GM21381 (cell line): ENCODE measurements around the gene TOPAZ1.
A peak's percentile ranks its signal among the peaks of the same experiment; 100 is the strongest.

Experiments
- ATAC-seq: cut with Tn5 transposase; IDR thresholded peaks from one replicate; pipeline ENCODE4 v1.9.1; 2021; ENCODE audit warnings: mild to moderate bottlenecking, moderate library complexity; ENCODE audit not compliant: unreplicated experiment

Gene TOPAZ1

GRCh38 chr3:44241706-44242105 lies at the start of gene TOPAZ1:
Gene TOPAZ1, plus strand, starts transcription at chr3:44241886. Its CDS starts 168 bp downstream, at chr3:44242054.
- no peak for ATAC-seq

GRCh38 chr3:44198284-44199269 lies 43.1 kb upstream of the TOPAZ1 start:
- ATAC-seq, result peak; percentile 52

- no peak for ATAC-seq
Observed at GRCh38 chr3:44206261-44206660, 35.4 kb upstream of the TOPAZ1 start.

GRCh38 chr3:44206862-44207652 lies 34.6 kb upstream of the TOPAZ1 start:
- ATAC-seq, result no peak

- no peak for ATAC-seq
Observed at GRCh38 chr3:44208086-44208485, 33.6 kb upstream of the TOPAZ1 start.

GRCh38 chr3:44208568-44208967 lies 33.1 kb upstream of the TOPAZ1 start:
- ATAC-seq, result no peak

- ATAC-seq, result no peak
Observed at GRCh38 chr3:44210967-44211366, 30.7 kb upstream of the TOPAZ1 start.

- ATAC-seq, result no peak
Observed at GRCh38 chr3:44222337-44222736, 19.3 kb upstream of the TOPAZ1 start.

- ATAC-seq, result no peak
Observed at GRCh38 chr3:44223299-44223698, 18.4 kb upstream of the TOPAZ1 start.

GRCh38 chr3:44224131-44224530 lies 17.6 kb upstream of the TOPAZ1 start:
- no peak for ATAC-seq

- ATAC-seq, result no peak
Observed at GRCh38 chr3:44226573-44226972, 15.1 kb upstream of the TOPAZ1 start.

GRCh38 chr3:44227632-44228031 lies 14.1 kb upstream of the TOPAZ1 start:
- ATAC-seq, result no peak

GRCh38 chr3:44228900-44229299 lies 12.8 kb upstream of the TOPAZ1 start:
- no peak for ATAC-seq

- no peak for ATAC-seq
Observed at GRCh38 chr3:44232407-44232806, 9.3 kb upstream of the TOPAZ1 start.

GRCh38 chr3:44234648-44235268 lies 6.9 kb upstream of the TOPAZ1 start:
- ATAC-seq, result no peak

GRCh38 chr3:44235604-44236484 lies 5.8 kb upstream of the TOPAZ1 start:
- no peak for ATAC-seq

GRCh38 chr3:44236485-44236908 lies 5.2 kb upstream of the TOPAZ1 start:
- ATAC-seq, result no peak

GRCh38 chr3:44237161-44237560 lies 4.5 kb upstream of the TOPAZ1 start:
- no peak for ATAC-seq

GRCh38 chr3:44237665-44238064 lies 4.0 kb upstream of the TOPAZ1 start:
- no peak for ATAC-seq

GRCh38 chr3:44238889-44239288 lies 2.8 kb upstream of the TOPAZ1 start:
- no peak for ATAC-seq
